Left colon (tissue), 2 donors: Measurements from ENCODE around the gene CTSC. TPM values are rescaled to one million over a fixed set of nuclear protein-coding genes. Genes with fewer than 3 reads are reported as not detected.
"Not testable (repeated sequence)": the region's sequence is repeated elsewhere in the genome, so short reads cannot be mapped to it uniquely, and the experiment has no call there.

ENCODE experiments used
- ATAC-seq: fragments of 200-7000 bp; cut with Tn5 transposase; one replicate; pipeline ENCODE4 v1.9.1; 2020; ENCODE audit warnings: mild to moderate bottlenecking, moderate library complexity
- DNase-seq, 2 donors: peaks; one replicate each; pipeline ENCODE4 v3.0.0-alpha.2; 2020
- intact Hi-C, 2 donors: fragments of 100-400 bp; cut with DNase I in 1 of 2; cut with micrococcal nuclease in 1 of 2; formaldehyde crosslinking; loops; one replicate each; pipeline versions ENCODE4 v1.11.2 to v1.14.0; 2022; cut with DNase I, micrococcal nuclease
- total RNA-seq, 2 donors: library from RNA; stranded (reverse); fragmentation: NEBNext Ultra II Directional; extraction: Animal tissue kit (Norgen Biotek cat#: 25700); gene quantifications; one replicate each; pipeline ENCODE4 v1.2.1, GENCODE V29; 2021
- donor health status: DM: no; HTN: no; CAD: no.
- donor health status: DM: yes; HTN: yes; CAD: no.

The CTSC gene
- total RNA-seq, 2 donors from 2014 or later, result 65.4 to 133 TPM

GRCh38 chr11:88324562-88325345 is 12.8 kb downstream of the CTSC start:
- no peak for ATAC-seq
- intact Hi-C loops, result no loop called here
- DNase-seq, result no peak

GRCh38 chr11:88322881-88323280 is 14.7 kb downstream of the CTSC start:
- DNase-seq, intact Hi-C loops, ATAC-seq: not testable (repeated sequence)

- intact Hi-C loops, ATAC-seq, DNase-seq: not testable (repeated sequence)
Observed at GRCh38 chr11:88321412-88321811, 16.1 kb downstream of the CTSC start.

DNA sequence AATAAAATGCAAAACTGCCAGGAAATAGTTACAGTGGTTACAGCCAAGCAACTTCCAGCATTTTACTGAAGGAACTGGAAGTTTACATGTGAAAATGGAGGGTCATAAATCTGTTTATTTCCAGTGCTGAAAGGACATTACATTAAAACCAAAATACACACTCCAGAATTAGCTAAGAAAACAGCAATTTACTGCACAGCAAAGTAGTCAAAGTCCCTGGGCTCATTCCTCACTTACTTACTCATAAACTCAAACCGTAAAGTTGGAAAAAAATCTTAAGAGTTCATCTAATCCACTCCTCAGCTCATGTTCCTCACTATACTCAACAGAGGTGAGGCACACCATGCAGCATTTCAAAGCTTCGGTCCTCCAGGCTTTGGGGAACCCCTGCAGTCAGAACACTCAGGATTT is 17.4 kb downstream of the CTSC start:
- intact Hi-C loops, result no loop called here
- ATAC-seq (no peak), DNase-seq (no peak)

DNA sequence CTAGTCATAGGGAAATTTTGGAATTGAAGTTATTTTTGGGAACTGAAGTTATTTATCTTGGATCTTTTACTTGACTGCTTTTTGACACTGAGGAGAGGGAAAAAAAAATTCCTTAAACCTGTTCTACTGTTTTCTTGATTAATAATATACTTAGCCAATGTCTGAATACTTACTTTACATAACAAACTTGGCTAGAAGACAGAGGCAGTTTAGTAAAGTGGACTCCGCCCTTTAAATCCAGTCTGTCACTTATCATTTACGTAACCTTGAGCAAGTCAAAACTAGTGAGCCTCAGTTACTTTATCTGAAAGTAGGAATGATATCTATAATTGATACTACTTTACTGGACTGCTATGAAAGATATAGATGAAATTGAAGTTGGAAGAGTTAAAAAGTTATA is 19.5 kb downstream of the CTSC start:
- ATAC-seq, result peak; percentile 52
- intact Hi-C loops, result no loop called here
- DNase-seq, result no peak

DNA sequence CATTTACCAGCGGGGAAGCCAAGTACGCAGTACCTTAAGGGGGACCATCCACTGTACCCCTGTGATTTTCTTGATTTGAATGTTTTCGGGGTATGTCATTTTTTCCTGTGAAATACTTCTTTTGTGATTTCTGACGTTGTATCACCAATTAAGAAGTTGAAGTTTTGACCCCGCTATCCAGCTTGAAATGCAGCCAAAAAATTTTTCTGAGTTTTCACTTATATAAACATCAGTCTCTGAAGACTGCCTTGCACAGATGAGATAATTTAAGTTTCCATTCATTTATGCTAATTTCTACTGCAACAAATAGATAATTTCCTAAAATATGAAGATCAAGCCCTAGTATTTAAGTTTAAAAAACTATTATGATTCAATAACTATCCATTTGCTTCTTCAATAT is 20.0 kb downstream of the CTSC start:
- intact Hi-C loops, result no loop called here
- DNase-seq, result no peak
- no peak for ATAC-seq

DNA sequence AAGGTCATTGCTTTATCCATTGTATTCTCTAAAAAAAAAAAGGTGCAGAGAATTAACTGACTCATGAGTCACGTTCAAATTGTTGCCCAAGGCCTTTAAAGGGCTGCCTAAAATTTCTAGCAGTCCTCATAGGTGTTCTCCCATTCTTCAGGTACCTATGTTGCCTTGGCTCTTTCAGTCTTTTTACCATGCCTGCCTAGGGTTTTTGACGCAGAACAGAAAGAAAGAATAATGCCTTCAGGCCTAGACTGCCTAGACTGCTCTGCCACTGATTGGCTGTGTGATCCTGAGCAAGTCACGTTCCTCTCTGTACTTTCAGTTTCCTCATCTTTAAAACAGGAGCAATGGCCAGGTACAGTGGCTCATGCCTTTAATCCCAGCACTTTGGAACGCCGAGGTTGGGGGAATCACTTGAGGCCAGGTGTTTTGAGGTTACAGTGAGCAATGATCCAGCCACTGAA is 21.5 kb downstream of the CTSC start:
- DNase-seq, result no peak
- intact Hi-C loops, result no loop called here
- peak; percentile 75 for ATAC-seq

DNA sequence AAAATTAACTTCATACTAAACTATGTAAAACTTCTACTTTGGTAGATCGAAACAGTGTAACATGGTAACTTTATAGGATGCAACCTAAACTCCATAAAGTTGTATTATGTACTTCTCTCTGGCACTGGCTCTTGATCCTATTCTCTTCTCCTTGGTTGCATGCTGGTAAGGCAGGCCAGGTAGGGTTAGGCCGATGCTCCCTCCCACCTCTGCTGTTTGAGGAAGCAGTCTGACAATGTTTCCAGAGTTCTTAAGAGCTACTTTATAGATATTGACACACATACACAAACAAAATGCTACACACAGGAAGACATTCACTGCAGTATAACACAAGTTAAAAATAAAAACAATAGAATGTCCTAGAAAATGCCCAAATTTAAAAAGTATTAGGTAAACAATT is 22.5 kb downstream of the CTSC start:
- ATAC-seq, result peak; percentile 62
- peak in 1 of 2 donors; percentile 34 for DNase-seq
- intact Hi-C loops, result no loop called here

GRCh38 chr11:88313441-88313840 is 24.1 kb downstream of the CTSC start:
- ATAC-seq, result no peak
- DNase-seq, result no peak
- intact Hi-C loops, result no loop called here

DNA sequence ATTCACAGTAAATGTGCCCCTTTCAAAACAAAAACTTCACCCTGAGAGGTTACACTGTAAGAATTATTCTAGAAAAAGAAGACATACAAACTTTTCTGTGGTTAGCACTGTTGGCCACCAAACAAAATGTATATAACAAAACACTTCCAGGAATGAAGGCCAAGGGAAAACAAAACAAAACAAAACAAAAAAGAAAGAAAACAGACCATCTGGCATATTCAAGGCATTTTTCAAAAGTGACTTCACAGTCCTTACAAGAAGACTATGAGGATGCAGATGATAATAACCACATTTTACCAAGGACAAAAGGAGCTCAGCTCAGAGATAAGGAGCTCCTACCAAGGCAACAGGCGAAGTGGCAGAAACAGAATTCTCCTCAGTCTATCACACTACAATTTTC is 24.9 kb downstream of the CTSC start:
- intact Hi-C loops, result no loop called here
- ATAC-seq, result no peak
- DNase-seq, result no peak

- DNase-seq (no peak), ATAC-seq (no peak)
- intact Hi-C loops, result no loop called here
Observed at GRCh38 chr11:88310246-88310645, 27.3 kb downstream of the CTSC start.

DNA sequence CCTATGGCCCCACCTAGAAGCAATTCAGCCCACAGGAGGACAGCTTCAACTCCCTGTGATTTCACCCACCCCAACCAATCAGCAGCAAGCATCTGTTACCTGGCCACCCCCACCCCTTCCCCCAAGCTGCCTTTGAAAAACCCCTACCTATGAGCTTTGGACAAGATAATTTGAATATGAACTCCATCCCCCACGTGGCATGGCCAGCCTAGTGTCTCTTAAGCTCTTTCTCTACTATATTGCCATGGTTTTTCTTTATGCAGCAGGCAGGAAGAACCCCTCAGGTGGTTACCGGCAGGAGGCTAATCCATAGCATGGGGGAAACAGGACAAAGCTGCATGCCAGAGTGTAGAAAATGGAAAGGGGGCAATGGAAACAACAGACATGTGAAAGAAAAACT is 29.0 kb downstream of the CTSC start:
- intact Hi-C loops, result no loop called here
- DNase-seq, result no peak
- no peak for ATAC-seq

GRCh38 chr11:88307749-88308425 is 29.6 kb downstream of the CTSC start:
- ATAC-seq (no peak), DNase-seq (no peak)
- intact Hi-C loops, result no loop called here

- ATAC-seq, result no peak
- intact Hi-C loops, result no loop called here
Observed at GRCh38 chr11:88306785-88307184, 30.8 kb downstream of the CTSC start.

GRCh38 chr11:88305430-88305829 is 32.1 kb downstream of the CTSC start:
- DNase-seq (no peak), ATAC-seq (no peak)
- intact Hi-C loops, result no loop called here

More at GRCh38 chr11:88306785-88307184, 30.8 kb downstream of the CTSC start:
- no peak for DNase-seq

DNA sequence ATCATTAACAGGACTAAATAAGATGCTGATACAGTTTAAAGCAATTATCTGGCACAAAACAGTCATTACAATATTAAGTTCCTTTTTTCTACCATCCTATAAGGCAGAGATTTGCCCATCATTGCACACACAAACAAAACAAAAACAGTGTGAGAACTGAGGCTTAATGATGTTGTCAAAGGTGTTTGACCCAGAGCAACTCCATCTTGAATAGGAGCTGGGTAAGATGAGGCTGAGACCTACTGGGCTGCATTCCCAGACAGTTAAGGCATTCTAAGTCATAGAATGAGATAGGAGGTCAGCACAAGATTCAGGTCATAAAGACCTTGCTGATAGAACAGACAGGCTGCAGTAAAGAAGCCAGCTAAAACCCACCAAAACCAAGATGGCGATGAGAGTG is 33.2 kb downstream of the CTSC start:
- ATAC-seq (no peak), DNase-seq (no peak)
- intact Hi-C loops, result no loop called here

DNA sequence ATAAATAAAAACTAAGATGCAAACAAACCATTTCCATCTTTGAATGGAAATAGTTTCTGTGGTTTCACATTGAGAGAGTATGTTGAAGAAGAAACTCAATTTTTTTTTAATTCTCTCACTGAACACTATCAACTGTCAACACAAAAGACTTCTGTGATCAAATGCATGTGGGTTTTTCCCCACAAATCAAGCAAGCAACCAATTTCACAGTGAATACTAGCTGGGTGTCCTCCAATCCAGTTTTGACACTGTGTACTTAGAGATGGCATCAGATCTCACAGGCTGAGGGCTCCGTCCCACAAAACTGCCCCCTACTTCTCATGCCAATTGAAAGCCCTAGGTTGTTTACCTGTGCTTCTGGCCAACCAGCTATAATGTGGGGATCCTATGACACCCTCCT is 34.5 kb downstream of the CTSC start:
- ATAC-seq (no peak), DNase-seq (no peak)
- intact Hi-C loops, result no loop called here

- peak; percentile 57 for ATAC-seq
- intact Hi-C loops, result no loop called here
- DNase-seq, result no peak
Observed at GRCh38 chr11:88301488-88302140, 35.9 kb downstream of the CTSC start.

- intact Hi-C loops, result no loop called here
- DNase-seq (no peak), ATAC-seq (no peak)
Observed at GRCh38 chr11:88300888-88301487, 36.5 kb downstream of the CTSC start.

DNA sequence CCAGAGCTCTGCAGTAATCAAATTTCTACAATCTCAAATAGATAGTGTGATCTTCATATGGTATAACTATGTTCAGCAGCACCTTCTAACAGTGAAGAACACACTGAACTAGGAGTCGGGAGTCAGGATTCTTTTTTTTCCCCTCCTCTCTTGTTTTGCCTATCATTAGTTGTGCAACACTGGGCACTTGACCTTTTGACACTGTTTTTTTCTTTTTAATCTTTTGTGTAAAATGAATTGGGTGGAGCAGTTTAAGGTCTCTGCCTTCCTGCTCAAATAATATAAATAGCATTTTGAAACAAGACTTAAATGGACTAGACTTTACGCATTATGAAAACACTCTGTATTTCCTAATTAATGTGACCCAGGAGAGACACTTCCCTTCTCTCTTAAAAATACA is 39.7 kb downstream of the CTSC start:
- intact Hi-C loops, result no loop called here
- DNase-seq (no peak), ATAC-seq (no peak)
